Body of pancreas (tissue), 4 donors: ENCODE results near the gene ARHGAP24.

Experiments used
- POLR2A ChIP-seq, 3 donors: fragments of 450-650 bp; IDR thresholded peaks; one replicate each; pipeline ENCODE4 v1.6.1; 2016; ENCODE audit warnings: antibody characterized with exemption in 3 of 3, mild to moderate bottlenecking in 2 of 3
- TF ChIP-seq, protein P1 (sequence below), 7 experiments: fragments of 450-650 bp in 4 of 7; fragments of 200-600 bp in 3 of 7; sonication (generic) in 3 of 7; IDR thresholded peaks; one replicate each; pipeline ENCODE4 v1.5.1; 2016 to 2019; ENCODE audit warnings: antibody characterized with exemption in 7 of 7

DNA sequence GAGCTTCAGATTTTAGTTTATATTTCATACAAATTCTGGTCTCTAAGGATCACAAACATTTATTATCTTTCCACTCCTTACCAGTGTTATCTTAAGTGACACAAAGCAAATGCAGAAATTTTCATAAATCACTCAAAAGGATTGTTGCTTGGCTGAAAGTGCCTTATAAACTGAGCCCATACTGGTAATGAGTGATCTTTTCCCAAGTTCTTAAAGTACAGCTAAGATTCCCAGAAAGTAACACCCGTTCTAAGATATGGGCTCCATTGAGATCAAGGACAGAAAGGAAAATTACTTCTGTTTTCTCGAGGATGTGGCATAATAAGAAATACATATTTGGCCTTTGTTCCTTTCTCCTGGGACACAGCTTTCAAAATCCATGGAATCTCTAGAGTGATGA lies 313.7 kb downstream of the ARHGAP24 start:
- TF ChIP-seq, protein P1, sequence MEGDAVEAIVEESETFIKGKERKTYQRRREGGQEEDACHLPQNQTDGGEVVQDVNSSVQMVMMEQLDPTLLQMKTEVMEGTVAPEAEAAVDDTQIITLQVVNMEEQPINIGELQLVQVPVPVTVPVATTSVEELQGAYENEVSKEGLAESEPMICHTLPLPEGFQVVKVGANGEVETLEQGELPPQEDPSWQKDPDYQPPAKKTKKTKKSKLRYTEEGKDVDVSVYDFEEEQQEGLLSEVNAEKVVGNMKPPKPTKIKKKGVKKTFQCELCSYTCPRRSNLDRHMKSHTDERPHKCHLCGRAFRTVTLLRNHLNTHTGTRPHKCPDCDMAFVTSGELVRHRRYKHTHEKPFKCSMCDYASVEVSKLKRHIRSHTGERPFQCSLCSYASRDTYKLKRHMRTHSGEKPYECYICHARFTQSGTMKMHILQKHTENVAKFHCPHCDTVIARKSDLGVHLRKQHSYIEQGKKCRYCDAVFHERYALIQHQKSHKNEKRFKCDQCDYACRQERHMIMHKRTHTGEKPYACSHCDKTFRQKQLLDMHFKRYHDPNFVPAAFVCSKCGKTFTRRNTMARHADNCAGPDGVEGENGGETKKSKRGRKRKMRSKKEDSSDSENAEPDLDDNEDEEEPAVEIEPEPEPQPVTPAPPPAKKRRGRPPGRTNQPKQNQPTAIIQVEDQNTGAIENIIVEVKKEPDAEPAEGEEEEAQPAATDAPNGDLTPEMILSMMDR (IDR thresholded peaks at IDR 0.05): no peak
- no peak for TF ChIP-seq POLR2A (IDR thresholded peaks at IDR 0.05)
